Cardiac fibroblast (primary cell): ENCODE measurements around the gene ERAL1.
"Not testable (repeated sequence)": the region's sequence is repeated elsewhere in the genome, so short reads cannot be mapped to it uniquely, and the experiment has no call there.

Experiments used
- DNase-seq, 2 donors: peaks; one replicate each; pipeline versions ENCODE4 v3.0.0 to v3.0.0-alpha.2; 2010; ENCODE audit warnings: low read depth in 2 of 2
- H3K4me3 ChIP-seq, 2 donors: replicated peaks in 1 of 2; 1 replicate in 1 of 2; 2 replicates in 1 of 2; pipeline ENCODE4 v1.5.1; 2011; ENCODE audit warnings: low read depth in 2 of 2, low read length in 2 of 2, mild to moderate bottlenecking in 2 of 2, moderate library complexity in 1 of 2
- CTCF ChIP-seq: IDR thresholded peaks from one replicate; pipeline ENCODE4 v1.5.1; 2011; ENCODE audit warnings: low read depth, mild to moderate bottlenecking, low read length, inconsistent platforms

The ERAL1 gene

GRCh38 chr17:28867276-28867675 is 12.5 kb downstream of the ERAL1 start:
- no peak for DNase-seq
- no peak overlapping the region for H3K4me3 ChIP-seq
- TF ChIP-seq CTCF, result no peak

- TF ChIP-seq CTCF, result no peak
- H3K4me3 ChIP-seq, result no peak overlapping the region
- DNase-seq, result no peak
Observed at GRCh38 chr17:28871056-28871579, 16.3 kb downstream of the ERAL1 start.

GRCh38 chr17:28873839-28874238 is 19.0 kb downstream of the ERAL1 start:
- TF ChIP-seq CTCF, result no peak
- no peak for DNase-seq
- H3K4me3 ChIP-seq, result no peak overlapping the region

- no peak for TF ChIP-seq CTCF
- H3K4me3 ChIP-seq, result no peak overlapping the region
- no peak for DNase-seq
Observed at GRCh38 chr17:28874750-28875149, 19.9 kb downstream of the ERAL1 start.

GRCh38 chr17:28875848-28876550 is 21.2 kb downstream of the ERAL1 start:
- H3K4me3 ChIP-seq, result no peak overlapping the region
- no peak for DNase-seq
- TF ChIP-seq CTCF, result no peak

- not testable (repeated sequence) for H3K4me3 ChIP-seq, DNase-seq
Observed at GRCh38 chr17:28877150-28877711, 22.4 kb downstream of the ERAL1 start.

- no peak for TF ChIP-seq CTCF
- H3K4me3 ChIP-seq, result no peak overlapping the region
- DNase-seq, result peak; percentile 11 to 28
Observed at GRCh38 chr17:28878158-28878910, 23.5 kb downstream of the ERAL1 start.
